ENCODE results near the gene CD300A.

The CD300A gene

GRCh38 chr17:74455821-74456220 is 10.6 kb upstream of the CD300A start:
- DNase-seq = no peak

- DNase-seq = peak; percentile 48
Observed at GRCh38 chr17:74457146-74457819, 9.2 kb upstream of the CD300A start.

- no peak for DNase-seq
Observed at GRCh38 chr17:74457820-74458166, 8.6 kb upstream of the CD300A start.

GRCh38 chr17:74458835-74459234 is 7.6 kb upstream of the CD300A start:
- no peak for DNase-seq

GRCh38 chr17:74459622-74460021 is 6.8 kb upstream of the CD300A start:
- DNase-seq = no peak

GRCh38 chr17:74460241-74460640 is 6.2 kb upstream of the CD300A start:
- no peak for DNase-seq

- no peak for DNase-seq
Observed at GRCh38 chr17:74460996-74461395, 5.4 kb upstream of the CD300A start.

GRCh38 chr17:74461611-74462010 is 4.8 kb upstream of the CD300A start:
- no peak for DNase-seq

- DNase-seq = no peak
Observed at GRCh38 chr17:74464730-74465377, 1.6 kb upstream of the CD300A start.

- no peak for DNase-seq
Observed at GRCh38 chr17:74465378-74466110, 890 bp upstream of the CD300A start.

- DNase-seq = no peak
Observed at GRCh38 chr17:74466828-74467184, 372 bp downstream of the CD300A start.

- DNase-seq = no peak
Observed at GRCh38 chr17:74467221-74467951, 952 bp downstream of the CD300A start.

- no peak for DNase-seq
Observed at GRCh38 chr17:74471341-74471740, 4.9 kb downstream of the CD300A start.

- no peak for DNase-seq
Observed at GRCh38 chr17:74472890-74473289, 6.5 kb downstream of the CD300A start.

GRCh38 chr17:74473294-74473693 is 6.9 kb downstream of the CD300A start:
- DNase-seq = no peak

- DNase-seq = no peak
Observed at GRCh38 chr17:74474043-74474792, 7.8 kb downstream of the CD300A start.

- DNase-seq = no peak
Observed at GRCh38 chr17:74475189-74475588, 8.8 kb downstream of the CD300A start.

GRCh38 chr17:74477411-74477810 is 11.0 kb downstream of the CD300A start:
- DNase-seq = no peak

GRCh38 chr17:74478420-74479100 is 12.1 kb downstream of the CD300A start:
- no peak for DNase-seq

GRCh38 chr17:74480290-74480689 is 13.9 kb downstream of the CD300A start:
- no peak for DNase-seq

- DNase-seq = no peak
Observed at GRCh38 chr17:74481621-74482020, 15.2 kb downstream of the CD300A start.

- no peak for DNase-seq
Observed at GRCh38 chr17:74484066-74484465, 17.6 kb downstream of the CD300A start.

Data from activated gamma-delta T cell (primary cell).